IMR-90 (cell line): ENCODE measurements around the gene CTDSP1.

ENCODE experiments used
- CEBPB ChIP-seq: IDR thresholded peaks from 2 replicates; pipeline ENCODE4 v1.6.1; 2012; ENCODE audit warnings: low read depth, low read length, improper control_type of control experiment
- POLR2A ChIP-seq: IDR thresholded peaks from 2 replicates; pipeline ENCODE4 v1.6.1; 2012; ENCODE audit warnings: mild to moderate bottlenecking, low read depth, low read length
- TF ChIP-seq, protein P1 (sequence below): conservative IDR thresholded peaks from 2 replicates; pipeline ENCODE4 v1.5.1; 2012; ENCODE audit warnings: mild to moderate bottlenecking, low read depth, low read length, improper control_type of control experiment
- TF ChIP-seq, protein P2 (sequence below): fragments of 150-350 bp; IDR thresholded peaks from 2 replicates; pipeline ENCODE4 v1.6.1; 2017; ENCODE audit warnings: mild to moderate bottlenecking, antibody characterized with exemption, low read length, low read depth

DNA sequence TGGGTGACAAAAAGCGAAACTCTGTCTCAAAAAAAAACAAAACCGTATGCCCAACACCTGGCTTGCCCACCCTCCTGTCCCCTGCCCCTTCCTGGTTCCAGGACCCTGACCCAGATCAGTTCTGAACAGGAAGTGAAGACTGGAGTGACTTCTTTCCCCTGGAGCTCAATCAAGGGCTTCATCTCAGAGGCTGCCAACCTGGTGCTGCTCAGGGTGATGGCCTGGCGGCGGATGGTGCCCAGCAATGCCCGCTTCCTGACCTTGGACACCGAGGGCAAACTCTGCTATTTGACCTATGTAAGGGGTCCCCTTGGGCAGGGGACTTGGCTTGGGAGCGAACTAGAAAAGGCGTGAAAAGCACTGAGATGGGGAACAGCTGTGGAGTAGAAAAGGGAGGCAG lies 37.1 kb upstream of the CTDSP1 start:
- TF ChIP-seq, protein P1, sequence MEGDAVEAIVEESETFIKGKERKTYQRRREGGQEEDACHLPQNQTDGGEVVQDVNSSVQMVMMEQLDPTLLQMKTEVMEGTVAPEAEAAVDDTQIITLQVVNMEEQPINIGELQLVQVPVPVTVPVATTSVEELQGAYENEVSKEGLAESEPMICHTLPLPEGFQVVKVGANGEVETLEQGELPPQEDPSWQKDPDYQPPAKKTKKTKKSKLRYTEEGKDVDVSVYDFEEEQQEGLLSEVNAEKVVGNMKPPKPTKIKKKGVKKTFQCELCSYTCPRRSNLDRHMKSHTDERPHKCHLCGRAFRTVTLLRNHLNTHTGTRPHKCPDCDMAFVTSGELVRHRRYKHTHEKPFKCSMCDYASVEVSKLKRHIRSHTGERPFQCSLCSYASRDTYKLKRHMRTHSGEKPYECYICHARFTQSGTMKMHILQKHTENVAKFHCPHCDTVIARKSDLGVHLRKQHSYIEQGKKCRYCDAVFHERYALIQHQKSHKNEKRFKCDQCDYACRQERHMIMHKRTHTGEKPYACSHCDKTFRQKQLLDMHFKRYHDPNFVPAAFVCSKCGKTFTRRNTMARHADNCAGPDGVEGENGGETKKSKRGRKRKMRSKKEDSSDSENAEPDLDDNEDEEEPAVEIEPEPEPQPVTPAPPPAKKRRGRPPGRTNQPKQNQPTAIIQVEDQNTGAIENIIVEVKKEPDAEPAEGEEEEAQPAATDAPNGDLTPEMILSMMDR, result no peak
- TF ChIP-seq, protein P2, sequence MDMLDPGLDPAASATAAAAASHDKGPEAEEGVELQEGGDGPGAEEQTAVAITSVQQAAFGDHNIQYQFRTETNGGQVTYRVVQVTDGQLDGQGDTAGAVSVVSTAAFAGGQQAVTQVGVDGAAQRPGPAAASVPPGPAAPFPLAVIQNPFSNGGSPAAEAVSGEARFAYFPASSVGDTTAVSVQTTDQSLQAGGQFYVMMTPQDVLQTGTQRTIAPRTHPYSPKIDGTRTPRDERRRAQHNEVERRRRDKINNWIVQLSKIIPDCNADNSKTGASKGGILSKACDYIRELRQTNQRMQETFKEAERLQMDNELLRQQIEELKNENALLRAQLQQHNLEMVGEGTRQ, result no peak
- TF ChIP-seq POLR2A, result no peak
- TF ChIP-seq CEBPB, result no peak
